ENCODE results near the gene FEM1B.

The FEM1B gene

GRCh38 chr15:68262514-68263356 lies 14.8 kb upstream of the FEM1B start:
- H3K9me3 Mint-ChIP-seq: no peaks in the 10 kb centered on the region
- no peaks in the 10 kb centered on the region for H3K4me1 Mint-ChIP-seq
- H3K27ac Mint-ChIP-seq: no peak overlapping the region
- H3K27me3 Mint-ChIP-seq (ENCODE audit: low read depth): peaks cover 10% of the 10 kb centered on the region
- no peak overlapping the region for H3K4me3 Mint-ChIP-seq
- TF ChIP-seq, protein P1, sequence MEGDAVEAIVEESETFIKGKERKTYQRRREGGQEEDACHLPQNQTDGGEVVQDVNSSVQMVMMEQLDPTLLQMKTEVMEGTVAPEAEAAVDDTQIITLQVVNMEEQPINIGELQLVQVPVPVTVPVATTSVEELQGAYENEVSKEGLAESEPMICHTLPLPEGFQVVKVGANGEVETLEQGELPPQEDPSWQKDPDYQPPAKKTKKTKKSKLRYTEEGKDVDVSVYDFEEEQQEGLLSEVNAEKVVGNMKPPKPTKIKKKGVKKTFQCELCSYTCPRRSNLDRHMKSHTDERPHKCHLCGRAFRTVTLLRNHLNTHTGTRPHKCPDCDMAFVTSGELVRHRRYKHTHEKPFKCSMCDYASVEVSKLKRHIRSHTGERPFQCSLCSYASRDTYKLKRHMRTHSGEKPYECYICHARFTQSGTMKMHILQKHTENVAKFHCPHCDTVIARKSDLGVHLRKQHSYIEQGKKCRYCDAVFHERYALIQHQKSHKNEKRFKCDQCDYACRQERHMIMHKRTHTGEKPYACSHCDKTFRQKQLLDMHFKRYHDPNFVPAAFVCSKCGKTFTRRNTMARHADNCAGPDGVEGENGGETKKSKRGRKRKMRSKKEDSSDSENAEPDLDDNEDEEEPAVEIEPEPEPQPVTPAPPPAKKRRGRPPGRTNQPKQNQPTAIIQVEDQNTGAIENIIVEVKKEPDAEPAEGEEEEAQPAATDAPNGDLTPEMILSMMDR (IDR thresholded peaks at IDR 0.05; ENCODE audit: unreplicated experiment in 3 of 3): no peak
- H3K36me3 Mint-ChIP-seq (ENCODE audit: low read depth): no peaks in the 10 kb centered on the region

DNA sequence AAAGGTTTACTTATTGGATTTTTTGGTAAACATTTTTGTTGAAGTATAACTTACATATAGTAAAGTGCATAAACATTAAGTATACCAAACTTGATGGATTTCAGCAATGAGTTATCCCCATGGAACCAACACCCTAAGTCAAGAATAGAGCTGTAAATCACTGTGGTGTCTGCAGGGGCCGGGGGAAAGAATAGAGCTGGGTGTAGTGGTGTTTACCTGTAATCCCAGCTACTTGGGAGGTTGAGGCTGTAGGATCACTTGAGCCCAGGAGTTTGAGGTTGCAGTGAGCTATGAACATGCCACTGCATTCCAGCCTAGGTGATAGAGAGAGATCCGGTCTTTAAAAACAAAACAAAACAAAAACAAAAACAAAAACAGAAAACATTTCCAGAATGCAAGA lies 13.3 kb upstream of the FEM1B start:
- peaks cover 10% of the 10 kb centered on the region for H3K27me3 Mint-ChIP-seq (ENCODE audit: low read depth)
- H3K27ac Mint-ChIP-seq: no peak overlapping the region
- H3K4me1 Mint-ChIP-seq: no peaks in the 10 kb centered on the region
- no peaks in the 10 kb centered on the region for H3K36me3 Mint-ChIP-seq (ENCODE audit: low read depth)
- H3K9me3 Mint-ChIP-seq: no peaks in the 10 kb centered on the region
- TF ChIP-seq, protein P1 (IDR thresholded peaks at IDR 0.05; ENCODE audit: unreplicated experiment in 3 of 3): no peak
- no peak overlapping the region for H3K4me3 Mint-ChIP-seq

GRCh38 chr15:68265081-68265480 lies 12.5 kb upstream of the FEM1B start:
- H3K4me3 Mint-ChIP-seq: no peak overlapping the region
- no peaks in the 10 kb centered on the region for H3K4me1 Mint-ChIP-seq
- TF ChIP-seq, protein P1 (IDR thresholded peaks at IDR 0.05; ENCODE audit: unreplicated experiment in 3 of 3): no peak
- H3K27ac Mint-ChIP-seq: no peak overlapping the region
- H3K36me3 Mint-ChIP-seq (ENCODE audit: low read depth): no peaks in the 10 kb centered on the region
- no peaks in the 10 kb centered on the region for H3K9me3 Mint-ChIP-seq
- peaks cover 10% of the 10 kb centered on the region for H3K27me3 Mint-ChIP-seq (ENCODE audit: low read depth)

DNA sequence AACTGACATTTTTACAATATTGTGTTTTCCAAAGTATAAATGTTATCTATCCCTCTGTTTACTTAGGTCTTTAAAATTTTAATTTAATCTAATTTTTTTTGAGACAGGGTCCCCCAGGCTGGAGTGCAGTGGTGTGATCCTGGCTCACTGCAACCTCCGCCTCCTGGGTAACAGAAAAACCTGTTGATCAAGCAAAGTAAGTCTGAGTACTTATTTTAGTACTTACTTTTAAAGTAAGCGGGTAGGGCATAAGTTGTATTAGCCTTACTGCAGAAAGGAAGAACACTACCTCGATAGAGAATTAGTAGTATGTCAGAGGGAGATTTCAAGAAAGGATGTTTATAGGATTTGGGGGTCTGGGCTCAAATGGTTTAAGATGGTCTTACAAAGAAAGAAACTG lies 11.9 kb upstream of the FEM1B start:
- Mint-ChIP-seq H3K27me3 (ENCODE audit: low read depth) (peaks cover 10% of the 10 kb centered on the region), H3K36me3 (ENCODE audit: low read depth) (no peaks in the 10 kb centered on the region), H3K27ac (no peak overlapping the region), H3K4me3 (no peak overlapping the region), H3K4me1 (no peaks in the 10 kb centered on the region), H3K9me3 (no peaks in the 10 kb centered on the region)
- TF ChIP-seq, protein P1 (IDR thresholded peaks at IDR 0.05; ENCODE audit: unreplicated experiment in 3 of 3): no peak

- Mint-ChIP-seq H3K27ac (no peak overlapping the region), H3K4me1 (peaks cover 21% of the 10 kb centered on the region), H3K9me3 (no peaks in the 10 kb centered on the region), H3K27me3 (ENCODE audit: low read depth) (peaks cover 10% of the 10 kb centered on the region), H3K36me3 (ENCODE audit: low read depth) (no peaks in the 10 kb centered on the region), H3K4me3 (no peak overlapping the region)
- TF ChIP-seq, protein P1 (IDR thresholded peaks at IDR 0.05; ENCODE audit: unreplicated experiment in 3 of 3): no peak
Observed at GRCh38 chr15:68268405-68268804, 9.1 kb upstream of the FEM1B start.
